Activated T-cell treated with anti-CD3 and anti-CD28 coated beads, Interleukin-2, amount 50 U/mL, for 1 hour (primary cell): ENCODE data around the gene SLC2A9.
"Not testable (repeated sequence)": the region's sequence is repeated elsewhere in the genome, so short reads cannot be mapped to it uniquely, and the experiment has no call there.

Source experiments
- DNase-seq: peaks from one replicate; pipeline ENCODE4 v3.0.0-alpha.2; 2020

Gene SLC2A9

GRCh38 chr4:9808077-9808476 is 213.2 kb downstream of the SLC2A9 start:
- DNase-seq, result no peak

GRCh38 chr4:9804918-9805317 is 216.4 kb downstream of the SLC2A9 start:
- DNase-seq, result no peak

DNA sequence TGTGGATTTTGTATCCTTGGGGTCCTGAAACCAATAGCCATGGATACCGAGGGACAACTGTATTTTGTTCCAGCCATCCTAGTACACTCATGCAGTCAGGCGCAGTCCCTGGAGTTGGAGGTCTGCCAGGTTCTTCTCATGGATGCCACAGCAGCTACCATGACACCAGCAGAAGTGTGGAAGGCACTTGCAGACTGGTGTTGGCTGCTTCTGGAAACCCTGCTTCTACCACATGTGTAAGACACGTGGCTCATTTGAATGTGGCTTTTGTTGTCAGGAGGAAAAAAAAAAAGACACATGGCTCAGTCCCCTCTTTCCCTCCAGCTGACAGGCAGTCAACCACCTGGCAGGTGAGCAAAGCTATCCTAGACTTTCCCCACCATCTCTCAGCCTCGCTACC is 220.4 kb downstream of the SLC2A9 start:
- DNase-seq, result no peak

GRCh38 chr4:9796641-9797040 is 224.7 kb downstream of the SLC2A9 start:
- not testable (repeated sequence) for DNase-seq

GRCh38 chr4:9792381-9792780 is 228.9 kb downstream of the SLC2A9 start:
- no peak for DNase-seq

GRCh38 chr4:9785891-9786290 is 235.4 kb downstream of the SLC2A9 start:
- DNase-seq, result not testable (repeated sequence)

- DNase-seq, result no peak
These were observed 239.2 kb downstream of the SLC2A9 start for GRCh38 chr4:9782136-9782436.

DNA sequence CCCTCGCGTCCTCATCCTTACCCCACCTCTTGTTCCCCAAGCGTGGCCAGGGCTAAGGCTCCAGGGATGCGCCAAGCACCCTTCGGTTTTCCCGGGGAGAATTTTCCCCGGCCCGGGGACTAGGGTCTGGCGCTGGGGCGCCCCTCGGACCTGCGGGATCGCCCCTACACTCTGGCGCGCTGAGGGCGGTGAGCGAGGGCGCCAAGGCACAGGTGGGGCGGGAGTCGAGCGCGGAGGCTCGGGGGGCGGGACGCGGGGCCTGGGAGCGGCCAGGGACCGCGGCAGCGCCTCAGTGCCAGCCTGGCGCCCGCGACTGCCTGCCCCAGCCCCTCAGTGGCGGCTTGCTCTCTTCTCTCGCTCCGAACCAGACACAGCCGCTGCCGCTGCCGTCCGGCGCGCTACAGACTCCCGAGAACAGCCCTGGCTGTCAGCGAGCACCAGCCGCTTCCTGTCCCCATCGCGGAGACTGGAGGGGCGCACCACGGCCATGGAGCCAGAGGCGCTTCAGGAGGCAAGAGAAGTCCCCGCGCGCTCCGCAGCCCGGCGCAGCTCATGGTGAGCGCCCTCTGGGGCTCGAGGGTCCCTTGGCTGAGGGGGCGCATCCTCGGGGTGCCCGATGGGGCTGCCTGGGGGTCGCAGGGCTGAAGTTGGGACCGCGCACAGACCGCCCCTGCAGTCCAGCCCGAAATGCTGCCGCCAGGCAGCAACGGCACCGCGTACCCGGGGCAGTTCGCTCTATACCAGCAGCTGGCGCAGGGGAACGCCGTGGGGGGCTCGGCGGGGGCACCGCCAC is 239.8 kb downstream of the SLC2A9 start, which contains the start of gene DRD5:
Gene DRD5, plus strand, starts transcription at position 292 of the 793 bp plus-strand sequence. Its CDS starts 396 bp downstream, at position 688.
- DNase-seq, result no peak
